ENCODE results near the gene GOSR2.
A peak's percentile ranks its signal among the peaks of the same experiment; 100 is the strongest.

The GOSR2 gene

GRCh38 chr17:46922804-46923635, at the start of gene GOSR2:
Gene GOSR2 (plus strand): TSS chr17:46923160. CDS start chr17:46923193, 33 bp downstream.
- peak; percentile 79 for DNase-seq (ENCODE audit: low read depth, low spot score)

- no peak for DNase-seq (ENCODE audit: low read depth, low spot score)
Observed at GRCh38 chr17:46873941-46874645, 48.9 kb upstream of the GOSR2 start.

- DNase-seq (ENCODE audit: low read depth, low spot score) = no peak
Observed at GRCh38 chr17:46874906-46875305, 48.1 kb upstream of the GOSR2 start.

GRCh38 chr17:46875849-46876352, 47.1 kb upstream of the GOSR2 start:
- no peak for DNase-seq (ENCODE audit: low read depth, low spot score)

GRCh38 chr17:46876353-46876887, 46.5 kb upstream of the GOSR2 start:
- no peak for DNase-seq (ENCODE audit: low read depth, low spot score)

- no peak for DNase-seq (ENCODE audit: low read depth, low spot score)
Observed at GRCh38 chr17:46876926-46877325, 46.0 kb upstream of the GOSR2 start.

GRCh38 chr17:46877466-46877865, 45.5 kb upstream of the GOSR2 start:
- DNase-seq (ENCODE audit: low read depth, low spot score) = no peak

- no peak for DNase-seq (ENCODE audit: low read depth, low spot score)
Observed at GRCh38 chr17:46878055-46878454, 44.9 kb upstream of the GOSR2 start.

GRCh38 chr17:46879101-46879500, 43.9 kb upstream of the GOSR2 start:
- no peak for DNase-seq (ENCODE audit: low read depth, low spot score)

GRCh38 chr17:46881015-46881414, 41.9 kb upstream of the GOSR2 start:
- DNase-seq (ENCODE audit: low read depth, low spot score) = no peak

GRCh38 chr17:46882666-46883065, 40.3 kb upstream of the GOSR2 start:
- DNase-seq (ENCODE audit: low read depth, low spot score) = no peak

GRCh38 chr17:46883871-46884520, 39.0 kb upstream of the GOSR2 start:
- DNase-seq (ENCODE audit: low read depth, low spot score) = no peak

GRCh38 chr17:46884552-46884951, 38.4 kb upstream of the GOSR2 start:
- no peak for DNase-seq (ENCODE audit: low read depth, low spot score)

- DNase-seq (ENCODE audit: low read depth, low spot score) = no peak
Observed at GRCh38 chr17:46885415-46886309, 37.3 kb upstream of the GOSR2 start.

GRCh38 chr17:46886310-46886663, 36.7 kb upstream of the GOSR2 start:
- DNase-seq (ENCODE audit: low read depth, low spot score) = no peak

GRCh38 chr17:46887717-46888116, 35.2 kb upstream of the GOSR2 start:
- DNase-seq (ENCODE audit: low read depth, low spot score) = no peak

- no peak for DNase-seq (ENCODE audit: low read depth, low spot score)
Observed at GRCh38 chr17:46888727-46889126, 34.2 kb upstream of the GOSR2 start.

- DNase-seq (ENCODE audit: low read depth, low spot score) = no peak
Observed at GRCh38 chr17:46889519-46889918, 33.4 kb upstream of the GOSR2 start.

GRCh38 chr17:46889992-46890564, 32.9 kb upstream of the GOSR2 start:
- no peak for DNase-seq (ENCODE audit: low read depth, low spot score)

GRCh38 chr17:46890638-46891037, 32.3 kb upstream of the GOSR2 start:
- no peak for DNase-seq (ENCODE audit: low read depth, low spot score)

Data from activated naive CD8-positive, alpha-beta T cell treated with anti-CD3 and anti-CD28 coated beads, Interleukin-2, amount 50 U/mL, for 16 hours (primary cell).